Lower leg skin (tissue), 4 donors: ENCODE measurements around the gene CLEC16A. TPM values are rescaled to one million over a fixed set of nuclear protein-coding genes. Genes with fewer than 3 reads are reported as not detected.

Experiments used
- DNase-seq, 2 donors: peaks; one replicate each; pipeline ENCODE4 v3.0.0-alpha.2; 2019; ENCODE audit warnings: low spot score in 2 of 2
- H3K4me3 ChIP-seq: fragments of 200-600 bp; sonication (generic); 2 replicates; pipeline ENCODE4 v1.5.1; 2017; ENCODE audit warnings: mild to moderate bottlenecking, low read depth; ENCODE audit not compliant: poor library complexity, severe bottlenecking
- POLR2A ChIP-seq, 2 donors: fragments of 450-650 bp; IDR thresholded peaks; one replicate each; pipeline ENCODE4 v1.6.1; 2016 to 2017; ENCODE audit warnings: antibody characterized with exemption in 2 of 2, mild to moderate bottlenecking in 1 of 2, moderate library complexity in 1 of 2
- WGBS, 2 donors: methylation state at CpG; one replicate each; pipeline ENCODE4 v1.1.5; 2018; 5-methylcytosine and 5-hydroxymethylcytosine counted together
- intact Hi-C: fragments of 100-400 bp; cut with DNase I; formaldehyde crosslinking; loops from one replicate; pipeline ENCODE4 v1.15.0; 2023; ENCODE audit warnings: low total_unique reads
- total RNA-seq, 4 donors: library from RNA; depleted of rRNA; stranded (reverse); fragments of >200 nt; gene quantifications; one replicate each; pipeline ENCODE4 v1.1.0, GENCODE V29; 2016
- TF ChIP-seq, protein P1 (sequence below), 3 donors: fragments of 450-650 bp; IDR thresholded peaks; one replicate each; pipeline ENCODE4 v1.5.1; 2016; ENCODE audit warnings: antibody characterized with exemption in 3 of 3, mild to moderate bottlenecking in 3 of 3, moderate library complexity in 2 of 3

CLEC16A gene
- total RNA-seq, 4 donors from 2014 or later = 26.8 to 30.0 (median 29.5) TPM

DNA sequence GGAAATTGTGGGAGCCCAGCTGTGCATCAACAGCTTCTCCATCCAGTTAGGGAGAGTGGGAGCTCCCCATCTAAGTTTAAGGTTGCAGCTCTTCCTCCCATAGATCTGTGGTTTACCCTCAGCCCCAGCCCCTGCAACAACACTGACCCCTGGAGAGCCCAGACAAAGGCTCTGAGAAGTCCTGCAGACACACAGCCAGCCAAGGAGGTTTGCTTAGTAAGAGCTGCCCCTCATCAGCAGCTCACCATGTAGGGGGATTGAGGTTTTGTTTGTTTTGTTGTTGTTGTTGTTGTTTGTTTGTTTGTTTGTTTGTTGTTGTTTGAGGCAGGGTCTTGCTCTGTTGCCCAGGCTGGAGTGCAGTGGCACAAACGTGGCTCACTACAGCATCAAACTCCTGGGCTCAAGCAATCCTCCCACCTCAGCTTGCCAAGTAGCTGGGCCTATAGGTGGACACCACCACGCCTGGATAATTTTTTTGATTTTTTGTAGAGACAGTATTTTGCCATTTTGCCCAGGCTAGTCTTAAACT, 138.6 kb downstream of the CLEC16A start:
- TF ChIP-seq, protein P1, sequence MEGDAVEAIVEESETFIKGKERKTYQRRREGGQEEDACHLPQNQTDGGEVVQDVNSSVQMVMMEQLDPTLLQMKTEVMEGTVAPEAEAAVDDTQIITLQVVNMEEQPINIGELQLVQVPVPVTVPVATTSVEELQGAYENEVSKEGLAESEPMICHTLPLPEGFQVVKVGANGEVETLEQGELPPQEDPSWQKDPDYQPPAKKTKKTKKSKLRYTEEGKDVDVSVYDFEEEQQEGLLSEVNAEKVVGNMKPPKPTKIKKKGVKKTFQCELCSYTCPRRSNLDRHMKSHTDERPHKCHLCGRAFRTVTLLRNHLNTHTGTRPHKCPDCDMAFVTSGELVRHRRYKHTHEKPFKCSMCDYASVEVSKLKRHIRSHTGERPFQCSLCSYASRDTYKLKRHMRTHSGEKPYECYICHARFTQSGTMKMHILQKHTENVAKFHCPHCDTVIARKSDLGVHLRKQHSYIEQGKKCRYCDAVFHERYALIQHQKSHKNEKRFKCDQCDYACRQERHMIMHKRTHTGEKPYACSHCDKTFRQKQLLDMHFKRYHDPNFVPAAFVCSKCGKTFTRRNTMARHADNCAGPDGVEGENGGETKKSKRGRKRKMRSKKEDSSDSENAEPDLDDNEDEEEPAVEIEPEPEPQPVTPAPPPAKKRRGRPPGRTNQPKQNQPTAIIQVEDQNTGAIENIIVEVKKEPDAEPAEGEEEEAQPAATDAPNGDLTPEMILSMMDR (IDR thresholded peaks at IDR 0.05) = no peak
- no peak for DNase-seq
- WGBS, 2 donors = 91 to 100% methylated on average over 2 of the region's 2 CpGs
- no peak overlapping the region for H3K4me3 ChIP-seq
- intact Hi-C loops = no loop called here

DNA sequence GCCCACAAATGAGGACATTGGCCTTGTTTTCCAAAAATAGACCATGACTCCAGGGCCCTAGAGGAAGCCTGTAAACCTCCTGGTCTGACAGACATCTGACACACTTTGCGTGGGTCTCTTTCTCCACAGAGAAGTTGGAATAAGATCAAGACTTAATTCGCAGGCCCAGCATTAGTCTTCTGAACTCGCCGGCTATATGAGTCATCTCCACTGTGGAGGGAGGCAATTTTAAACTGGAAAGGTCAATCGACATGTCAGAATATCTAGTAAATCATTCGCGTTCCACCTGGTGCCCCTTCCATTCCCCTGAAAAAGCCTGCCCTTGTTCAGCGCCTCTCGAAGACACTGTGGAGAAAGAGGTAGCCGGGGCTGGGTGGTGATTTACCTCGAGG, 140.1 kb downstream of the CLEC16A start:
- H3K4me3 ChIP-seq = no peak overlapping the region
- WGBS, 2 donors = 69 to 83% methylated on average over 11 of the region's 11 CpGs
- no peak for DNase-seq

DNA sequence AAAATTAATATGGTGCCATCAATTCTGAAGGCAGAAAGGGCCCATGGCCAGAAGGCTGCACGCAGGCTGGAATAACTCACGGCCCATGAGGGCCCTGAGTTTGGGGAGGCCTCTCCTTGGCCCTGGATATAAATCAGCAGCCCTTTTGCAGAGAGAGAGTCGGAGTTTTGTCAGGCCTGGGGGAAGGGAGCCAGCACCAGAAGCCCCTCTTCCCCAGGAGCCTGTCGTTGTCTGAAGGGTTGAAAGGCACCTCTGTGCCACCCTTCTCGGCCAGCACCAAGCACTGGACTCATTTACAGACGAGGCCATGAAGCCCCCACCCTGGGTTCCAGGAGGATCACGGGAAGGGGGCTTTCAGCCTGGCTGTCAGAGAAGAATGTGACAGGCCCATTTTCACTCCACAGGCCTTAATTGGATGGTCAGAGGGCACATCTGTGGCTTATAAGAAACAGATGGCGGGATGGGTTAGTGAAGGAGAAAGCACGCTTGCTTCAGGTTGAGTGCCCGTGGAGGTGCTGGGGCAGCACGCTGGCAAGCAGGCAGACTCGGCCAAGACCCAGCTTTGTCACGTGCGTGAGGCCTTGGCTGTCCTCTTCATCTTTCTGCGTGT, 140.6 kb downstream of the CLEC16A start:
- H3K4me3 ChIP-seq = no peak overlapping the region
- WGBS, 2 donors = 77 to 87% methylated on average over 15 of the region's 15 CpGs
- no peak for TF ChIP-seq POLR2A (IDR thresholded peaks at IDR 0.05)
- TF ChIP-seq, protein P1 (IDR thresholded peaks at IDR 0.05) = no peak
- intact Hi-C loops = no loop called here
- DNase-seq = no peak

More for the DNA sequence above, 140.1 kb downstream of the CLEC16A start:
- intact Hi-C loops = no loop called here
- no peak for TF ChIP-seq POLR2A (IDR thresholded peaks at IDR 0.05)
- TF ChIP-seq, protein P1 (IDR thresholded peaks at IDR 0.05) = no peak

DNA sequence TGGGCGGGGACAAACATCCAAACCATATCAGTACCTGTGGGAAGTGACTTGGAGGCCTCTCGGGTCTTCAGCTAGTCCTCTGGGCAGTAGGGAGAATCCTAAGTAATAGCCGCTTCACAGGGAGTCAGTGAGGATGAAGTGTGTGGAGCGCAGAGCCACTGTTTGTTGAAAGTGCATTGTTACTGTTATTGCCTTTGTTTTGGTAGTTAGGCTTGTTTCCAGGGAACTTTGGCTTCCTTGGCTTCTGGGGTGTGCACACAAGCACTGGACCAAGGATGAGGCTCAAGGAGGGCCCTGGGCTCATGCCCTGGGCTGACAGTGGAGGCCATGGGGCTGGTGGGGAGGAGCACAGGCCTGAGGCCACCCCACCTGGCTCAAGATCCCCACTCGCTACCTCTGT, 141.6 kb downstream of the CLEC16A start:
- no peak overlapping the region for H3K4me3 ChIP-seq
- no peak for DNase-seq
- 91 to 99% methylated on average over 5 of the region's 5 CpGs for WGBS, 2 donors
- intact Hi-C loops = no loop called here
- TF ChIP-seq POLR2A (IDR thresholded peaks at IDR 0.05) = no peak
- TF ChIP-seq, protein P1 (IDR thresholded peaks at IDR 0.05) = no peak

DNA sequence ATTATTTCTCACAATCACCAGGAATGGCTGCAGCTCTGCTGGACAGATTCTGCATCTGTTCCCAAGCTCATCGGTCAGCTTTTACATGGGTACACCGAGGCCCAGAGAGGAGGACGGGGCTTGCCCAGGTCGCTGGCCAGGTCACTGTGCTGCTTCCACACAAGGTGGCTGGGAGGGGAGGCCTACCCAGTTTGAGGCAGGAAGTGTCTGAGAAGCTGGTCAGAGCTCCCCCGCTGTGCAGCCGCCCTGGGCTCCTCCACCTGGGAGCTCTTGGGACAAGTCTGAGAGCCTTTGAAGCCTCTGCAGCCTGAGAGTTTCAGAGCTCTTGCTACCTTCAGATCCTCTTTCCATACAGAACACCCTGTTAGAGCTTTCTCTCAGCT, 143.3 kb downstream of the CLEC16A start:
- intact Hi-C loops = no loop called here
- WGBS, 2 donors = 89 to 98% methylated on average over 5 to 6 of the region's 6 CpGs
- H3K4me3 ChIP-seq = no peak overlapping the region
- DNase-seq = no peak
- TF ChIP-seq POLR2A (IDR thresholded peaks at IDR 0.05) = no peak
- TF ChIP-seq, protein P1 (IDR thresholded peaks at IDR 0.05) = no peak
